Prostate gland (tissue), 2 donors: ENCODE data around the gene DISP3. TPM values are rescaled to one million over a fixed set of nuclear protein-coding genes. Genes with fewer than 3 reads are reported as not detected.

Experiments
- DNase-seq: peaks from one replicate; pipeline ENCODE4 v3.0.0-alpha.2; 2019; ENCODE audit warnings: low spot score
- H3K27ac ChIP-seq, 2 donors: fragments of 200-600 bp; sonication (generic); 2 replicates each; pipeline ENCODE4 v1.5.1; 2017 to 2019
- H3K27me3 ChIP-seq: fragments of 200-600 bp; sonication (generic); replicated peaks from 2 replicates; pipeline ENCODE4 v1.5.1; 2019; ENCODE audit not compliant: insufficient read depth
- H3K36me3 ChIP-seq, 2 donors: fragments of 200-600 bp; sonication (generic); 1 replicate in 1 of 2; 2 replicates in 1 of 2; pipeline versions ENCODE4 v1.5.1 to v1.8.1; 2017 to 2019
- H3K4me1 ChIP-seq: fragments of 200-600 bp; sonication (generic); replicated peaks from 2 replicates; pipeline ENCODE4 v1.5.1; 2019
- H3K4me3 ChIP-seq, 2 donors: fragments of 200-600 bp; sonication (generic); 2 replicates each; pipeline ENCODE4 v1.5.1; 2017 to 2019
- H3K9me3 ChIP-seq: fragments of 200-600 bp; sonication (generic); 2 replicates; pipeline ENCODE4 v1.5.1; 2017
- POLR2A ChIP-seq: fragments of 450-650 bp; IDR thresholded peaks from one replicate; pipeline ENCODE4 v1.6.1; 2016; ENCODE audit warnings: antibody characterized with exemption, mild to moderate bottlenecking
- POLR2AphosphoS5 ChIP-seq: sonication (generic); formaldehyde crosslinking; IDR thresholded peaks from one replicate; pipeline ENCODE4 v1.6.1; 2017; ENCODE audit warnings: antibody characterized with exemption
- WGBS: methylation state at CpG from one replicate; pipeline ENCODE4 v1.1.5; 2018; 5-methylcytosine and 5-hydroxymethylcytosine counted together
- intact Hi-C: fragments of 100-400 bp; cut with DNase I; formaldehyde crosslinking; loops from one replicate; pipeline ENCODE4 v1.14.2; 2022
- total RNA-seq, 2 donors: library from RNA; depleted of rRNA; stranded (reverse); fragments of >200 nt; gene quantifications; one replicate each; pipeline ENCODE4 v1.1.0, GENCODE V29; 2016
- TF ChIP-seq, protein P1 (sequence below), 4 experiments: fragments of 200-600 bp in 2 of 4; fragments of 450-650 bp in 2 of 4; sonication (generic) in 2 of 4; IDR thresholded peaks; 1 replicate in 3 of 4; 2 replicates in 1 of 4; pipeline ENCODE4 v1.5.1; 2016 to 2019; ENCODE audit warnings: antibody characterized with exemption in 4 of 4, mild to moderate bottlenecking in 2 of 4, moderate library complexity in 2 of 4

DISP3 gene
- total RNA-seq, 2 donors from 2014 or later: 0.80 to 1.7 TPM

DNA sequence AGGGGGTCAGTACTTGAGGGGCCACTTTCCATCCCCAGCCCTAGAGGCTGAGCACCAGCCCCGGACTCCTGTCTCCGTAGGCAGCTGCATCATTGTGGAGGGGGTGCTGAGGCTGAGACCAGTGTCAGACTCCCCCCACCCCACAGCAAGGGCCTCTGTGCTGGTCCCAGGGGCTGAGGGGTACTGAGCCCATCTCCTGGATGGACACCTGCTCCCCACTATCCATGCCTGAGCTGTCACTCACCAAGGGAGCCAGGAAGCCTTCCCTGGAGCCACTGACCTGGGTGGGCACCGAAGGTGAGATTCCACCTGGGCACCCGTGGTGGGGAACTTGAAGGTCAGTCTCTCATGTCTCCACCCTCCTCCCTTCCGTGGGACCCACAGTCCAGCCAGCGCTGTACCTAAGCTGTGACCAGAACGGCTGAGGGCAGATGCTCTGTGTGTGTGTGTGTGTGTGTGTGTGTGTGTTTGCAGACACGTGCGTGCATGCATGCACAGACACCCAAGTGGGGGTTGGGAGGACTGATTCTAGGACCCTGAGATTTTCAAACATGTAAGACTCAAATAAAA, 9.3 kb downstream of the DISP3 start:
- TF ChIP-seq POLR2AphosphoS5: no peak
- TF ChIP-seq, protein P1, sequence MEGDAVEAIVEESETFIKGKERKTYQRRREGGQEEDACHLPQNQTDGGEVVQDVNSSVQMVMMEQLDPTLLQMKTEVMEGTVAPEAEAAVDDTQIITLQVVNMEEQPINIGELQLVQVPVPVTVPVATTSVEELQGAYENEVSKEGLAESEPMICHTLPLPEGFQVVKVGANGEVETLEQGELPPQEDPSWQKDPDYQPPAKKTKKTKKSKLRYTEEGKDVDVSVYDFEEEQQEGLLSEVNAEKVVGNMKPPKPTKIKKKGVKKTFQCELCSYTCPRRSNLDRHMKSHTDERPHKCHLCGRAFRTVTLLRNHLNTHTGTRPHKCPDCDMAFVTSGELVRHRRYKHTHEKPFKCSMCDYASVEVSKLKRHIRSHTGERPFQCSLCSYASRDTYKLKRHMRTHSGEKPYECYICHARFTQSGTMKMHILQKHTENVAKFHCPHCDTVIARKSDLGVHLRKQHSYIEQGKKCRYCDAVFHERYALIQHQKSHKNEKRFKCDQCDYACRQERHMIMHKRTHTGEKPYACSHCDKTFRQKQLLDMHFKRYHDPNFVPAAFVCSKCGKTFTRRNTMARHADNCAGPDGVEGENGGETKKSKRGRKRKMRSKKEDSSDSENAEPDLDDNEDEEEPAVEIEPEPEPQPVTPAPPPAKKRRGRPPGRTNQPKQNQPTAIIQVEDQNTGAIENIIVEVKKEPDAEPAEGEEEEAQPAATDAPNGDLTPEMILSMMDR (IDR thresholded peaks at IDR 0.05): no peak
- TF ChIP-seq POLR2A: no peak
- Histone ChIP-seq H3K27ac (no peak overlapping the region), H3K4me1 (no peaks in the 10 kb centered on the region), H3K4me3 (no peak overlapping the region), H3K9me3 (no peaks in the 10 kb centered on the region), H3K27me3 (no peaks in the 10 kb centered on the region), H3K36me3 (no peaks in the 10 kb centered on the region)
- 79% methylated on average over 9 of the region's 9 CpGs for WGBS
- DNase-seq: no peak
- intact Hi-C loops: no loop called here

DNA sequence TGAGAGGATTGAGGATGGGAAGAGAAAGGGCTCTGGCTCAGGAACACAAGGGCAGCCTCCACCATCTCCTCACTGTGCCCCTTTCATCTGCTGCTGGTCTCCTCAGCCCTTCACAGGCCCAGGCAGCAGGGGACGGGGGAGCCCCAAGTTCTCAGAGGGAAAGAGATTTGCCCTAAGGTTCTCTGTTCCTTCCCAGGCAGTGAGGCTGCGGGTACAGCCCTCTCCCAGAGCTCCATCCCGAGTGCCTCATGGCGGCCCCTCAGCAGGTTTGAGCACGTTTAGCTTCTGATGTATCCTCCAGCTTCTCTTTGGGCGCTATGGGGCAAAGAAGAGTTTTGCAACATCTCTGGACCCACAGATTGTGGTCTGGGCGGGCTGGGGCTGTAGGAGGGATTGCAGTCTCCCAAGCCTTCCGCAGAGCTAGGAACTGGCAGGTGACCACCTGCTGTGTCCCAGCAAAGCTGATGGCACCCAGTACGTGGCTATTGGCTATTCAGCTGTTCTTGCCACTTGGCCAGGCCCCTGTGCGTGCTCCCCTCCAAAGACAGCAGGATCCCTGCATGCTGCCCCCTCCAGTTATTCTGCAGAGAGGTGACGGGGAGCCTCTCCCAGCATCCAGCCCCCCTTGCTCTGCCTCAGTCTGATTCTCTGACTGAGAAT, 10.1 kb downstream of the DISP3 start:
- Histone ChIP-seq H3K4me1 (no peaks in the 10 kb centered on the region), H3K4me3 (no peak overlapping the region), H3K27ac (no peak overlapping the region), H3K9me3 (no peaks in the 10 kb centered on the region), H3K36me3 (no peaks in the 10 kb centered on the region), H3K27me3 (no peaks in the 10 kb centered on the region)
- no peak for DNase-seq
- WGBS: 64% methylated on average over 11 of the region's 11 CpGs
- intact Hi-C loops: no loop called here
- TF ChIP-seq POLR2AphosphoS5 (no peak), POLR2A (no peak)
- TF ChIP-seq, protein P1 (IDR thresholded peaks at IDR 0.05): no peak

DNA sequence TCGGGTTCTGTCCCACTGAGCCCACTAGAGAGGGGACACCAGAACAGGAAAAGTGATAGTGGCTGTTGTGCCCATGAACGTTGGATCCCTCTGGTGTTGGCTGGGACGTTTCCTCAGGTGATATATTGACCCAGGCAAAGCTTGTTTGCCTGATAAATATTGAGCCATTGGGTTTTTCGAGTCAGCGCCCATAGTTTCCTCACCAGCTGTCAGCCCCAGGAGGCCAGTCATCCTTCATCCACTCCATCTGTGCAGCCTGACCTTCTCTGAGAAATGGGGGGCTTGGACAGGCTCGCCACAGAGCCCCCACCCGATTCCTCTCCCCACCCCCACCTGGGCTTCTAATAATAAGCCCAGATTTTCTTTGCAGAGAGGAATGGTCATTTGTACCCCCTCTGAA, 13.3 kb downstream of the DISP3 start:
- Histone ChIP-seq H3K4me1 (no peaks in the 10 kb centered on the region), H3K4me3 (no peak overlapping the region), H3K36me3 (no peaks in the 10 kb centered on the region), H3K27me3 (no peaks in the 10 kb centered on the region), H3K9me3 (no peaks in the 10 kb centered on the region), H3K27ac (no peak overlapping the region)
- 61% methylated on average over 7 of the region's 7 CpGs for WGBS
- TF ChIP-seq, protein P1 (IDR thresholded peaks at IDR 0.05): no peak
- no peak for TF ChIP-seq POLR2AphosphoS5
- no peak for TF ChIP-seq POLR2A
- intact Hi-C loops: no loop called here
- DNase-seq: no peak

DNA sequence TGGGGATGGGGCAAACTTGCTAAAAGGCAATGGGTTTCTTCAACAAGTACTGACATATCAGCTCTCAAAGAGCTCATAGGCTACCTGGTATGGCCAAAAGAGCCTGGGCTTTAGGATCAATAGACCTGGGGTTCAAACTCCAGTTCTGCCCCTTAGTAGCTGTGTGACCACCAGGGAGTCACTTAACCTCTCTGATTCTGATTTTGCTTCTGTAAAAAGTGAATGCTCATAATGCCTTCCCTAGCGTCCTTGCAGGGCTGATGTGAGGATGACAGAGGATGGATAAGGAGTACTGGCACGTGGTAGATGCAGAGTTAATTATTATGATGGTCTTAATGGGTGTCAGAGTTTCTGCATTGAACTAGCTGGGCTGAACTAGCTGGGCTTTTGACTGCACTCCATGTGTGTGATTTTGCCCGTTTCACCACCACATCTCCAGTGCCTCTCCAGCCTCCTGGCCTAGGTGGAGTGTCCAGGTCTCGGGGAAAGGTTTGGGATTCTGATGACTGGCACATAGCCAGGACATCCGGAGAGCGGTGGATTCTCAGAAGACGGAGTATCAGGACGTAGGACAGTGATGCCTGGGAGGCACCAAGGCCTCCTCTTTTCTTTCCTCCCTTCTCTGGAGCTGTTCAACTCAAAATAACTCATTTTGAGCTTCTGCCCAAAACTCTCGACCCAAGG, 15.2 kb downstream of the DISP3 start:
- Histone ChIP-seq H3K36me3 (no peaks in the 10 kb centered on the region), H3K4me1 (no peaks in the 10 kb centered on the region), H3K9me3 (no peaks in the 10 kb centered on the region), H3K4me3 (no peak overlapping the region), H3K27me3 (no peaks in the 10 kb centered on the region), H3K27ac (no peak overlapping the region)
- TF ChIP-seq POLR2A: no peak
- TF ChIP-seq POLR2AphosphoS5: no peak
- TF ChIP-seq, protein P1 (IDR thresholded peaks at IDR 0.05): no peak
- intact Hi-C loops: no loop called here
- WGBS: 84% methylated on average over 9 of the region's 9 CpGs
- no peak for DNase-seq
